Colonic mucosa (tissue), 4 donors: Measurements from ENCODE around the gene ZNF511. TPM values are rescaled to one million over a fixed set of nuclear protein-coding genes. Genes with fewer than 3 reads are reported as not detected.

Experiments used
- DNase-seq: peaks from one replicate; pipeline ENCODE4 v3.0.0-alpha.2; 2020
- H3K27ac ChIP-seq: fragments of 200-600 bp; one replicate; pipeline ENCODE4 v1.8.0; 2021
- H3K27me3 ChIP-seq: fragments of 200-600 bp; one replicate; pipeline ENCODE4 v1.8.0; 2021
- H3K36me3 ChIP-seq: fragments of 200-600 bp; one replicate; pipeline ENCODE4 v1.8.0; 2021
- H3K4me1 ChIP-seq: fragments of 200-600 bp; one replicate; pipeline ENCODE4 v1.8.0; 2021; ENCODE audit warnings: mild to moderate bottlenecking
- H3K4me3 ChIP-seq: fragments of 200-600 bp; one replicate; pipeline ENCODE4 v1.8.0; 2021
- H3K9ac ChIP-seq, 2 donors: one replicate each; pipeline ENCODE4 v1.7.0; 2013; ENCODE audit warnings: control low read depth in 2 of 2, low read depth in 2 of 2, low read length in 2 of 2
- H3K9me3 ChIP-seq: fragments of 200-600 bp; one replicate; pipeline ENCODE4 v1.8.0; 2021
- CTCF ChIP-seq: fragments of 200-600 bp; IDR thresholded peaks from one replicate; pipeline ENCODE4 v1.8.0; 2022; ENCODE audit warnings: antibody characterized with exemption, mild to moderate bottlenecking
- intact Hi-C: fragments of 100-400 bp; cut with DNase I; formaldehyde crosslinking; loops from one replicate; pipeline ENCODE4 v1.14.1; 2022
- total RNA-seq, 2 donors: library from RNA; stranded (reverse); fragmentation: NEBNext Ultra II Directional in 1 of 2; extraction: Animal tissue kit (Norgen Biotek cat#: 25700) in 1 of 2; gene quantifications; one replicate each; pipeline ENCODE4 v1.2.1, GENCODE V29; 2021
- donor health status: healthy.
- donor health status: DM: no; HTN: no; CAD: no.
- donor health status: DM: no; HTN: no; CAD: no.

ZNF511 gene
- total RNA-seq, 2 donors from 2014 or later = 53.9 to 78.2 TPM

GRCh38 chr10:133313192-133313591 lies 4.5 kb downstream of the ZNF511 start:
- no peak for DNase-seq
- Histone ChIP-seq H3K9me3 (no peaks in the 10 kb centered on the region), H3K27me3 (no peaks in the 10 kb centered on the region), H3K4me1 (no peaks in the 10 kb centered on the region), H3K36me3 (no peaks in the 10 kb centered on the region), H3K9ac (no peak overlapping the region), H3K4me3 (no peak overlapping the region), H3K27ac (no peak overlapping the region)
- intact Hi-C loops = no loop called here
- TF ChIP-seq CTCF = no peak

GRCh38 chr10:133314911-133315310 lies 6.2 kb downstream of the ZNF511 start:
- intact Hi-C loops = no loop called here
- no peaks in the 10 kb centered on the region for H3K4me1 ChIP-seq
- no peak overlapping the region for H3K27ac ChIP-seq
- H3K36me3 ChIP-seq = no peaks in the 10 kb centered on the region
- DNase-seq = no peak
- H3K4me3 ChIP-seq = no peak overlapping the region
- no peak for TF ChIP-seq CTCF
- no peaks in the 10 kb centered on the region for H3K27me3 ChIP-seq
- no peaks in the 10 kb centered on the region for H3K9me3 ChIP-seq
- H3K9ac ChIP-seq = no peak overlapping the region

GRCh38 chr10:133315847-133316246 lies 7.1 kb downstream of the ZNF511 start:
- intact Hi-C loops = no loop called here
- no peaks in the 10 kb centered on the region for H3K4me1 ChIP-seq
- no peak overlapping the region for H3K27ac ChIP-seq
- H3K9ac ChIP-seq = no peak overlapping the region
- no peaks in the 10 kb centered on the region for H3K9me3 ChIP-seq
- no peak overlapping the region for H3K4me3 ChIP-seq
- H3K36me3 ChIP-seq = no peaks in the 10 kb centered on the region
- TF ChIP-seq CTCF = no peak
- H3K27me3 ChIP-seq = no peaks in the 10 kb centered on the region
- DNase-seq = no peak

- Histone ChIP-seq H3K9me3 (no peaks in the 10 kb centered on the region), H3K4me3 (no peak overlapping the region), H3K27me3 (no peaks in the 10 kb centered on the region), H3K27ac (no peak overlapping the region), H3K4me1 (no peaks in the 10 kb centered on the region), H3K9ac (no peak overlapping the region), H3K36me3 (no peaks in the 10 kb centered on the region)
- DNase-seq = no peak
- intact Hi-C loops = no loop called here
- no peak for TF ChIP-seq CTCF
Observed at GRCh38 chr10:133316266-133316665, 7.6 kb downstream of the ZNF511 start.

GRCh38 chr10:133316732-133317131 lies 8.0 kb downstream of the ZNF511 start:
- no peak overlapping the region for H3K4me3 ChIP-seq
- no peaks in the 10 kb centered on the region for H3K9me3 ChIP-seq
- H3K4me1 ChIP-seq = no peaks in the 10 kb centered on the region
- intact Hi-C loops = no loop called here
- DNase-seq = no peak
- no peak overlapping the region for H3K9ac ChIP-seq
- H3K27me3 ChIP-seq = no peaks in the 10 kb centered on the region
- no peak overlapping the region for H3K27ac ChIP-seq
- no peak for TF ChIP-seq CTCF
- no peaks in the 10 kb centered on the region for H3K36me3 ChIP-seq
